Pancreas (tissue), 10 donors: Measurements from ENCODE around the gene RAB3GAP2. TPM values are rescaled to one million over a fixed set of nuclear protein-coding genes. Genes with fewer than 3 reads are reported as not detected.

Experiments used
- ATAC-seq, 4 donors: fragments of 200-7000 bp; cut with Tn5 transposase; one replicate each; pipeline versions ENCODE4 v1.8.0 to v1.9.1; 2020; ENCODE audit warnings: mild to moderate bottlenecking in 4 of 4, moderate library complexity in 4 of 4
- DNase-seq, 6 donors: peaks; one replicate each; pipeline ENCODE4 v3.0.0-alpha.2; 2020
- FAIRE-seq: peaks from 2 replicates; lab custom pipeline; 2012; peaks lifted over from hg19 to GRCh38; lab: Jason Lieb, UNC
- H3K27ac ChIP-seq, 4 donors: fragments of 200-600 bp; sonication (generic); 1 replicate in 3 of 4; 2 replicates in 1 of 4; pipeline versions ENCODE4 v1.5.0 to v1.8.0; 2020
- H3K27me3 ChIP-seq, 4 donors: fragments of 200-600 bp; one replicate each; pipeline ENCODE4 v1.8.0; 2021
- H3K36me3 ChIP-seq, 3 donors: fragments of 200-600 bp; sonication (generic) in 1 of 3; one replicate each; pipeline versions ENCODE4 v1.5.0 to v1.8.0; 2020 to 2021
- H3K4me1 ChIP-seq, 3 donors: fragments of 200-600 bp; one replicate each; pipeline ENCODE4 v1.8.0; 2021
- H3K4me3 ChIP-seq, 4 donors: fragments of 200-600 bp; sonication (generic) in 2 of 4; one replicate each; pipeline versions ENCODE4 v1.5.0 to v1.8.0; 2020 to 2021
- H3K9me3 ChIP-seq, 4 donors: fragments of 200-600 bp; one replicate each; pipeline ENCODE4 v1.8.0; 2021
- CTCF ChIP-seq, 4 donors: fragments of 200-600 bp; sonication (generic) in 3 of 4; IDR thresholded peaks; one replicate each; pipeline versions ENCODE4 v1.5.0 to v1.8.0; 2021; ENCODE audit warnings: antibody characterized with exemption in 4 of 4
- intact Hi-C, 3 donors: fragments of 100-400 bp; cut with DNase I; formaldehyde crosslinking; loops; one replicate each; pipeline versions ENCODE4 v1.11.1 to v1.14.2; 2022
- microRNA-seq, 2 donors: library from miRNA; unstranded; fragments of <30 nt; microRNA quantifications; one replicate each; pipeline versions ENCODE4 to v1.1.0, GENCODE V29; 2019 to 2020
- polyA plus RNA-seq, 2 donors: library from polyadenylated mRNA; stranded (reverse); fragments of 200-250 nt; gene quantifications; one replicate each; pipeline ENCODE4 v1.2.3, GENCODE V29; 2013
- total RNA-seq, 6 donors: library from RNA; stranded (reverse); fragmentation: NEBNext Ultra II Directional in 4 of 6; extraction: Animal tissue kit (Norgen Biotek cat#: 25700) in 4 of 6; gene quantifications; one replicate each; pipeline versions ENCODE4 v1.2.1 to v1.2.4, GENCODE V29; 2021 to 2023
- donor health status: healthy with polysubstance abuse.
- donor health status: DM: no; HTN: no; CAD: no; lungs with moderate emphysema.
- donor health status: DM: no; HTN: no; CAD: no.
- donor health status: control.
- donor health status: control.
- donor health status: Bipolar disorder and iron deficiency.
- donor health status: DM: yes; HTN: yes; CAD: no.
- donor health status: DM: no; HTN: no; CAD: no.
- donor health status: DM: no; HTN: no; CAD: no.
- donor health status: DM: yes; HTN: yes; CAD: no.

RAB3GAP2 gene
- total and polyA plus RNA-seq, 8 donors, result 4.8 to 26.2 (median 15.1) TPM

GRCh38 chr1:220099826-220100225, 172.4 kb downstream of the RAB3GAP2 start:
- no peak for TF ChIP-seq CTCF (IDR thresholded peaks at IDR 0.05)
- H3K27me3 ChIP-seq, result no peaks in the 10 kb centered on the region
- H3K4me1 ChIP-seq, result peaks cover 5 to 10% (median 5%) of the 10 kb centered on the region in 3 donors
- no peak overlapping the region for H3K4me3 ChIP-seq
- no peaks in the 10 kb centered on the region for H3K9me3 ChIP-seq
- ATAC-seq (no peak), FAIRE-seq (no peak), DNase-seq (no peak)
- H3K27ac ChIP-seq, result no peak overlapping the region
- intact Hi-C loops, result loop anchor here in 1 of 3 donors (10.0 kb wide), 1 partner anchor 85 kb away; no protein-coding TSS in a partner anchor
- H3K36me3 ChIP-seq, result peaks cover 0 to 49% (median 9%) of the 10 kb centered on the region in 3 donors

Small RNA genes lying within 50 kb of the gene (microRNA-seq; reads per million reads assigned to microRNA genes)
- gene MIR194-1, result 1.5 to 6.2 reads per million in 2 donors
- 2.1 to 7.7 reads per million in 2 donors for gene MIR215
- gene MIR664A, result 311 to 732 reads per million in 2 donors

Other genes with a start within 250 kb of the RAB3GAP2 start
- gene EPRS1, start 225.9 kb downstream of the RAB3GAP2 start, total RNA-seq, result 100 to 1,000 TPM in 1 of 6 donors, 10 to 100 TPM in 5; 46.1 to 131 (median 63.8) TPM
- 10 to 100 TPM; 32.7 to 38.9 TPM for gene EPRS1, start 225.9 kb downstream of the RAB3GAP2 start, polyA plus RNA-seq
- gene BPNT1, start 182.7 kb downstream of the RAB3GAP2 start, total RNA-seq, result 10 to 100 TPM in 1 of 6 donors, 1 to 10 TPM in 5; 4.2 to 11.5 (median 6.4) TPM
- 10 to 100 TPM in 1 of 2 donors, 1 to 10 TPM in 1; 4.6 to 12.4 TPM for gene BPNT1, start 182.7 kb downstream of the RAB3GAP2 start, polyA plus RNA-seq
- 10 to 100 TPM; 19.6 to 30.5 (median 24.6) TPM for gene IARS2, start 178.3 kb downstream of the RAB3GAP2 start, total RNA-seq
- 10 to 100 TPM in 1 of 2 donors, 1 to 10 TPM in 1; 7.6 to 17.6 TPM for gene IARS2, start 178.3 kb downstream of the RAB3GAP2 start, polyA plus RNA-seq